HG03558 (cell line): ENCODE data around the gene CHPT1.
"Not testable (repeated sequence)": the region's sequence is repeated elsewhere in the genome, so short reads cannot be mapped to it uniquely, and the experiment has no call there.

Experiments
- ATAC-seq: cut with Tn5 transposase; IDR thresholded peaks from one replicate; pipeline ENCODE4 v1.9.1; 2021; ENCODE audit warnings: moderate number of reproducible peaks; ENCODE audit not compliant: unreplicated experiment; ENCODE audit errors: extremely low read depth

CHPT1 gene

GRCh38 chr12:101697197-101697929, at the start of gene CHPT1:
CHPT1 (plus strand) TSS chr12:101697640; CDS start chr12:101697862, 222 bp downstream.
- peak; percentile 34 for ATAC-seq

GRCh38 chr12:101647711-101648110, 49.7 kb upstream of the CHPT1 start:
- ATAC-seq, result no peak

- no peak for ATAC-seq
Measured at GRCh38 chr12:101648195-101648594, 49.2 kb upstream of the CHPT1 start.

- ATAC-seq, result no peak
Measured at GRCh38 chr12:101650346-101651117, 46.9 kb upstream of the CHPT1 start.

- no peak for ATAC-seq
Measured at GRCh38 chr12:101653030-101653429, 44.4 kb upstream of the CHPT1 start.

GRCh38 chr12:101653503-101653902, 43.9 kb upstream of the CHPT1 start:
- no peak for ATAC-seq

- no peak for ATAC-seq
Measured at GRCh38 chr12:101654442-101654841, 43.0 kb upstream of the CHPT1 start.

GRCh38 chr12:101655393-101655792, 42.0 kb upstream of the CHPT1 start:
- no peak for ATAC-seq

- not testable (repeated sequence) for ATAC-seq
Measured at GRCh38 chr12:101660662-101661061, 36.8 kb upstream of the CHPT1 start.

- ATAC-seq, result no peak
Measured at GRCh38 chr12:101663298-101663697, 34.1 kb upstream of the CHPT1 start.

GRCh38 chr12:101664992-101665391, 32.4 kb upstream of the CHPT1 start:
- no peak for ATAC-seq

- ATAC-seq, result no peak
Measured at GRCh38 chr12:101666052-101666728, 31.2 kb upstream of the CHPT1 start.

GRCh38 chr12:101667591-101667990, 29.8 kb upstream of the CHPT1 start:
- ATAC-seq, result no peak

- ATAC-seq, result no peak
Measured at GRCh38 chr12:101670007-101670671, 27.3 kb upstream of the CHPT1 start.

- ATAC-seq, result peak; percentile 63
Measured at GRCh38 chr12:101671157-101671791, 26.2 kb upstream of the CHPT1 start.

GRCh38 chr12:101671833-101672232, 25.6 kb upstream of the CHPT1 start:
- no peak for ATAC-seq

- ATAC-seq, result no peak
Measured at GRCh38 chr12:101675555-101675954, 21.9 kb upstream of the CHPT1 start.

- not testable (repeated sequence) for ATAC-seq
Measured at GRCh38 chr12:101676497-101676896, 20.9 kb upstream of the CHPT1 start.

GRCh38 chr12:101678081-101678480, 19.4 kb upstream of the CHPT1 start:
- no peak for ATAC-seq

- ATAC-seq, result no peak
Measured at GRCh38 chr12:101680240-101680639, 17.2 kb upstream of the CHPT1 start.
